Measurements from ENCODE around the gene TMEM120A. TPM values are rescaled to one million over a fixed set of nuclear protein-coding genes. Genes with fewer than 3 reads are reported as not detected.

TMEM120A gene
- total RNA-seq, 1 donor from 2014 or later: 34.2 TPM

GRCh38 chr7:75969704-75970498 lies 24.5 kb downstream of the TMEM120A start:
- peak overlapping the region; percentile 72 for H3K27ac Mint-ChIP-seq (ENCODE audit: unreplicated experiment)
- peaks cover 11% of the 10 kb centered on the region for H3K4me1 Mint-ChIP-seq (ENCODE audit: low read depth, unreplicated experiment)
- H3K9me3 Mint-ChIP-seq (ENCODE audit: unreplicated experiment): no peaks in the 10 kb centered on the region
- Histone ChIP-seq H3K27me3 (ENCODE audit: insufficient read depth, low read length) (no peaks in the 10 kb centered on the region), H3K36me3 (ENCODE audit: insufficient read depth, low read length) (peaks cover 5% of the 10 kb centered on the region), H4K20me1 (ENCODE audit: insufficient read depth, low read length) (peaks cover 16% of the 10 kb centered on the region), H3K4me3 (ENCODE audit: insufficient read depth, low read depth, low read length) (no peak overlapping the region), H2AFZ (ENCODE audit: low read depth, low read length) (no peak overlapping the region), H3K27ac (ENCODE audit: low read depth, low read length) (no peak overlapping the region), H3K4me2 (ENCODE audit: low read length) (no peak overlapping the region), H3K9me3 (ENCODE audit: insufficient read depth, low read depth, low read length) (no peaks in the 10 kb centered on the region), H3K79me2 (ENCODE audit: insufficient read depth, low read length) (no peaks in the 10 kb centered on the region), H3K4me1 (ENCODE audit: insufficient read depth, low read length) (peaks cover 9% of the 10 kb centered on the region), H3K9ac (ENCODE audit: low read length) (peak overlapping the region; percentile 10)
- H3K4me3 Mint-ChIP-seq (ENCODE audit: unreplicated experiment): no peak overlapping the region
- H3K27me3 Mint-ChIP-seq (ENCODE audit: low read depth, unreplicated experiment): no peaks in the 10 kb centered on the region
- no peak for TF ChIP-seq CTCF (IDR thresholded peaks at IDR 0.05; ENCODE audit: insufficient read depth, low read depth, low read length)
- no peak for TF ChIP-seq EZH2 (IDR thresholded peaks at IDR 0.05; ENCODE audit: insufficient read depth, low read length)
- DNase-seq (ENCODE audit: low read depth) (no peak), FAIRE-seq (no peak)
- H3K36me3 Mint-ChIP-seq (ENCODE audit: low read depth, unreplicated experiment): peaks cover 22% of the 10 kb centered on the region

GRCh38 chr7:75969182-75969581 lies 25.2 kb downstream of the TMEM120A start:
- Mint-ChIP-seq H3K4me1 (ENCODE audit: low read depth, unreplicated experiment) (peaks cover 11% of the 10 kb centered on the region), H3K36me3 (ENCODE audit: low read depth, unreplicated experiment) (peaks cover 19% of the 10 kb centered on the region), H3K4me3 (ENCODE audit: unreplicated experiment) (no peak overlapping the region), H3K27me3 (ENCODE audit: low read depth, unreplicated experiment) (no peaks in the 10 kb centered on the region), H3K27ac (ENCODE audit: unreplicated experiment) (peak overlapping the region; percentile 72), H3K9me3 (ENCODE audit: unreplicated experiment) (no peaks in the 10 kb centered on the region)
- H3K9ac ChIP-seq (ENCODE audit: low read length): no peak overlapping the region
- H2AFZ ChIP-seq (ENCODE audit: low read depth, low read length): no peak overlapping the region
- H3K36me3 ChIP-seq (ENCODE audit: insufficient read depth, low read length): peaks cover 4% of the 10 kb centered on the region
- H3K4me3 ChIP-seq (ENCODE audit: insufficient read depth, low read depth, low read length): no peak overlapping the region
- H3K27ac ChIP-seq (ENCODE audit: low read depth, low read length): no peak overlapping the region
- H4K20me1 ChIP-seq (ENCODE audit: insufficient read depth, low read length): peaks cover 16% of the 10 kb centered on the region
- FAIRE-seq (no peak), DNase-seq (ENCODE audit: low read depth) (no peak)
- no peaks in the 10 kb centered on the region for H3K79me2 ChIP-seq (ENCODE audit: insufficient read depth, low read length)
- H3K4me1 ChIP-seq (ENCODE audit: insufficient read depth, low read length): peaks cover 9% of the 10 kb centered on the region
- H3K4me2 ChIP-seq (ENCODE audit: low read length): no peak overlapping the region
- H3K27me3 ChIP-seq (ENCODE audit: insufficient read depth, low read length): no peaks in the 10 kb centered on the region
- TF ChIP-seq CTCF (IDR thresholded peaks at IDR 0.05; ENCODE audit: insufficient read depth, low read depth, low read length) (no peak), EZH2 (IDR thresholded peaks at IDR 0.05; ENCODE audit: insufficient read depth, low read length) (no peak)
- no peaks in the 10 kb centered on the region for H3K9me3 ChIP-seq (ENCODE audit: insufficient read depth, low read depth, low read length)

- Mint-ChIP-seq H3K36me3 (ENCODE audit: low read depth, unreplicated experiment) (peaks cover 20% of the 10 kb centered on the region), H3K9me3 (ENCODE audit: unreplicated experiment) (no peaks in the 10 kb centered on the region), H3K4me1 (ENCODE audit: low read depth, unreplicated experiment) (peaks cover 11% of the 10 kb centered on the region), H3K4me3 (ENCODE audit: unreplicated experiment) (no peak overlapping the region), H3K27ac (ENCODE audit: unreplicated experiment) (no peak overlapping the region), H3K27me3 (ENCODE audit: low read depth, unreplicated experiment) (no peaks in the 10 kb centered on the region)
- H3K36me3 ChIP-seq (ENCODE audit: insufficient read depth, low read length): no peaks in the 10 kb centered on the region
- DNase-seq (ENCODE audit: low read depth) (no peak), FAIRE-seq (no peak)
- no peaks in the 10 kb centered on the region for H3K9me3 ChIP-seq (ENCODE audit: insufficient read depth, low read depth, low read length)
- TF ChIP-seq CTCF (IDR thresholded peaks at IDR 0.05; ENCODE audit: insufficient read depth, low read depth, low read length) (no peak), EZH2 (IDR thresholded peaks at IDR 0.05; ENCODE audit: insufficient read depth, low read length) (no peak)
- peaks cover 16% of the 10 kb centered on the region for H4K20me1 ChIP-seq (ENCODE audit: insufficient read depth, low read length)
- H3K27me3 ChIP-seq (ENCODE audit: insufficient read depth, low read length): no peaks in the 10 kb centered on the region
- no peak overlapping the region for H3K4me3 ChIP-seq (ENCODE audit: insufficient read depth, low read depth, low read length)
- no peaks in the 10 kb centered on the region for H3K79me2 ChIP-seq (ENCODE audit: insufficient read depth, low read length)
- no peak overlapping the region for H3K27ac ChIP-seq (ENCODE audit: low read depth, low read length)
- H3K4me2 ChIP-seq (ENCODE audit: low read length): no peak overlapping the region
- H2AFZ ChIP-seq (ENCODE audit: low read depth, low read length): no peak overlapping the region
- H3K9ac ChIP-seq (ENCODE audit: low read length): no peak overlapping the region
- H3K4me1 ChIP-seq (ENCODE audit: insufficient read depth, low read length): peaks cover 11% of the 10 kb centered on the region
Measured at GRCh38 chr7:75968561-75969001, 25.8 kb downstream of the TMEM120A start.
